Nephron progenitor cell (in vitro differentiated cells): Measurements from ENCODE around the gene CAMTA1.

ENCODE experiments used
- DNase-seq: peaks from one replicate; pipeline ENCODE4 v3.0.0; 2021
- H3K27ac Mint-ChIP-seq: 2 replicates; pipeline ENCODE4 v1.8.0; 2021; ENCODE audit warnings: mild to moderate bottlenecking, moderate library complexity, mixed read lengths
- H3K27me3 Mint-ChIP-seq: 2 replicates; pipeline ENCODE4 v1.8.0; 2021; ENCODE audit warnings: mild to moderate bottlenecking, low read depth, mixed read lengths; ENCODE audit not compliant: poor library complexity
- H3K36me3 Mint-ChIP-seq: 2 replicates; pipeline ENCODE4 v1.8.0; 2021; ENCODE audit warnings: low read depth, mixed read lengths
- H3K4me1 Mint-ChIP-seq: 2 replicates; pipeline ENCODE4 v1.8.0; 2021; ENCODE audit warnings: mixed read lengths
- H3K4me3 Mint-ChIP-seq: 2 replicates; pipeline ENCODE4 v1.8.0; 2021; ENCODE audit warnings: mild to moderate bottlenecking, moderate library complexity, mixed read lengths
- H3K9me3 Mint-ChIP-seq: 2 replicates; pipeline ENCODE4 v1.8.0; 2021; ENCODE audit warnings: mild to moderate bottlenecking, moderate library complexity, mixed read lengths
- TF ChIP-seq, protein P1 (sequence below): fragments of 200-600 bp; sonication (generic); IDR thresholded peaks from 2 replicates; pipeline ENCODE4 v1.5.0; 2021; ENCODE audit warnings: antibody characterized with exemption

CAMTA1 gene

DNA sequence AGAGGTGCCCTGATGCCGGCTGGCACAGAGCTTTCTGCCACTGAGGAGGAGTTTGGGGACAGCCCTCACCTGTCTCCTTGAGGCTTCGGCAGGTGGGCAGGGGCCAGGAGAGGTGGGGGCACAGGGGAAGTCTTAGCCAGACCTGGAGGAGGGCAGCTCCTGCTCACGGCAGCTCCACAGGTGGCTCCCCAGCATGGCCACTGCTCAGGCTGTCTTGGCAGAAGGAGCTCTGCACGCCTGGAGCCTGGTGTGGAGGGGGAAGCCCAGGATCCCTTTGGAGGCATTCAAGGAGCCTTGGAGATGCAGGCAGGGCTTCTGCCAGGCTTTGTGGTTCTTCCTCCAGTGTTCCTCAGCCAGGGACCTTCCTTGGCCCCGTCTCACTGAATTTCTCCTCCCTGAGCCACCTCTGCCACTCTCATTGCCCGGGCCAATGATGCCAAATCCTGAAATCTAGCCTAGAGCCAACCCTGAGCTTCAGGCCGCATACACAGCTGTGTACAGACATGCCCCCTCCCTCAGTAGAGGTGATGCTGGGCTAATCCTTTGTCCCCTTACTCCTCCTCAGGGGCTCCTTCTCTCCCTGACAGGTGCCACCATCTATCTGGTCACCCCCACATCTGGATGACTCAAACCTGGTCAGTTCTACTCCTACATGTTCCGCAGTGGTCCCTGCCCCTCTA lies 734.1 kb downstream of the CAMTA1 start:
- Mint-ChIP-seq H3K27me3 (peaks cover 23% of the 10 kb centered on the region), H3K36me3 (no peaks in the 10 kb centered on the region), H3K27ac (no peak overlapping the region), H3K4me1 (peaks cover 13% of the 10 kb centered on the region), H3K9me3 (no peaks in the 10 kb centered on the region), H3K4me3 (no peak overlapping the region)
- TF ChIP-seq, protein P1, sequence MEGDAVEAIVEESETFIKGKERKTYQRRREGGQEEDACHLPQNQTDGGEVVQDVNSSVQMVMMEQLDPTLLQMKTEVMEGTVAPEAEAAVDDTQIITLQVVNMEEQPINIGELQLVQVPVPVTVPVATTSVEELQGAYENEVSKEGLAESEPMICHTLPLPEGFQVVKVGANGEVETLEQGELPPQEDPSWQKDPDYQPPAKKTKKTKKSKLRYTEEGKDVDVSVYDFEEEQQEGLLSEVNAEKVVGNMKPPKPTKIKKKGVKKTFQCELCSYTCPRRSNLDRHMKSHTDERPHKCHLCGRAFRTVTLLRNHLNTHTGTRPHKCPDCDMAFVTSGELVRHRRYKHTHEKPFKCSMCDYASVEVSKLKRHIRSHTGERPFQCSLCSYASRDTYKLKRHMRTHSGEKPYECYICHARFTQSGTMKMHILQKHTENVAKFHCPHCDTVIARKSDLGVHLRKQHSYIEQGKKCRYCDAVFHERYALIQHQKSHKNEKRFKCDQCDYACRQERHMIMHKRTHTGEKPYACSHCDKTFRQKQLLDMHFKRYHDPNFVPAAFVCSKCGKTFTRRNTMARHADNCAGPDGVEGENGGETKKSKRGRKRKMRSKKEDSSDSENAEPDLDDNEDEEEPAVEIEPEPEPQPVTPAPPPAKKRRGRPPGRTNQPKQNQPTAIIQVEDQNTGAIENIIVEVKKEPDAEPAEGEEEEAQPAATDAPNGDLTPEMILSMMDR: no peak
- DNase-seq: no peak

DNA sequence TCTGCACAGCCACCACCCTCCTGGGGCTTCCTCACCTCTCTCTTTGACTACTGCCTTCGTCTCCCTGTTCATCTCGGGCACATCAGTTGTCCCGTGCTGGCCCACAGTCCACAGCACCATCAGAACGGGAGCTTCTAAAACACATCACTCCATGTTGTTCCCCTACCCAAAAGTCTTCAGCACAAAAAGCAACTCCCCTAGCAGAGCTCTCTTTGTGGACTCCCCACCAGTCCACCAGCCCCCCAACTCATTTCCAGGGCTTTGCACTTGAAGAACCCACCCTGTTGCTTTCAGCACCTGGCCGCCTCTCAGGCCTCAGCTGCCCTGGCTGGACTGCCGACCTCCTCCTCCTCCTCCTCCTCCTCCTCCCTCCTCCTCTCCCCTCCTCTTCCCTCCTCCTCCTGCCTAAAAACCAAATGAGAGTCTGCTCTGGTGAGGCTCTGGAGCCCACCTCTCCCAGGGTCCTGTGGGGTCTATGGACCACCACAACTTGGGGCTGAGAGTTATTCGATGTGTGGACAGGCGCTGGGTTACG lies 734.7 kb downstream of the CAMTA1 start:
- Mint-ChIP-seq H3K36me3 (no peaks in the 10 kb centered on the region), H3K4me1 (peaks cover 19% of the 10 kb centered on the region), H3K4me3 (no peak overlapping the region), H3K27me3 (peaks cover 23% of the 10 kb centered on the region), H3K27ac (no peak overlapping the region), H3K9me3 (no peaks in the 10 kb centered on the region)
- TF ChIP-seq, protein P1: no peak
- no peak for DNase-seq

DNA sequence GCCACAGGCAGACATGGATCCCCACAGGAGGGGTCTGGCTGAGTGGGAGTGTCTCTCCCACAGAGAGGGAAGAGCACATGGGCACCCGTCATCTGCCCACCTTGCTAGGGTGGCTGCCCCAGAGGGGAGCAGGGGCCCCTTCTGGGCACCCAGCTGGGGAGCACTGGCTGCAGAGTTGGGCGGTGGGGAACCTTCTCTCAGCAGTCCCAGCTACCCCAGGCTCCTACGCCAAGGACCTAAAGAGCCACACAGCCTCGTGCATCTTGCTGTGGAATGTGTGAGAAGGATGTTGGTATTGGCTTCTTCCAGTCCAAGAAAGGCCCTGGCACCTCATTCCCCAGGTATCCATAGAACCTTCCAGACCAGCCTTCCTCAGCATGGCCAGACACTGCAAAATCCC lies 735.2 kb downstream of the CAMTA1 start:
- TF ChIP-seq, protein P1: no peak
- H3K9me3 Mint-ChIP-seq: no peaks in the 10 kb centered on the region
- no peak overlapping the region for H3K4me3 Mint-ChIP-seq
- no peak for DNase-seq
- H3K27me3 Mint-ChIP-seq: peaks cover 20% of the 10 kb centered on the region
- no peaks in the 10 kb centered on the region for H3K36me3 Mint-ChIP-seq
- H3K4me1 Mint-ChIP-seq: peaks cover 24% of the 10 kb centered on the region
- no peak overlapping the region for H3K27ac Mint-ChIP-seq

DNA sequence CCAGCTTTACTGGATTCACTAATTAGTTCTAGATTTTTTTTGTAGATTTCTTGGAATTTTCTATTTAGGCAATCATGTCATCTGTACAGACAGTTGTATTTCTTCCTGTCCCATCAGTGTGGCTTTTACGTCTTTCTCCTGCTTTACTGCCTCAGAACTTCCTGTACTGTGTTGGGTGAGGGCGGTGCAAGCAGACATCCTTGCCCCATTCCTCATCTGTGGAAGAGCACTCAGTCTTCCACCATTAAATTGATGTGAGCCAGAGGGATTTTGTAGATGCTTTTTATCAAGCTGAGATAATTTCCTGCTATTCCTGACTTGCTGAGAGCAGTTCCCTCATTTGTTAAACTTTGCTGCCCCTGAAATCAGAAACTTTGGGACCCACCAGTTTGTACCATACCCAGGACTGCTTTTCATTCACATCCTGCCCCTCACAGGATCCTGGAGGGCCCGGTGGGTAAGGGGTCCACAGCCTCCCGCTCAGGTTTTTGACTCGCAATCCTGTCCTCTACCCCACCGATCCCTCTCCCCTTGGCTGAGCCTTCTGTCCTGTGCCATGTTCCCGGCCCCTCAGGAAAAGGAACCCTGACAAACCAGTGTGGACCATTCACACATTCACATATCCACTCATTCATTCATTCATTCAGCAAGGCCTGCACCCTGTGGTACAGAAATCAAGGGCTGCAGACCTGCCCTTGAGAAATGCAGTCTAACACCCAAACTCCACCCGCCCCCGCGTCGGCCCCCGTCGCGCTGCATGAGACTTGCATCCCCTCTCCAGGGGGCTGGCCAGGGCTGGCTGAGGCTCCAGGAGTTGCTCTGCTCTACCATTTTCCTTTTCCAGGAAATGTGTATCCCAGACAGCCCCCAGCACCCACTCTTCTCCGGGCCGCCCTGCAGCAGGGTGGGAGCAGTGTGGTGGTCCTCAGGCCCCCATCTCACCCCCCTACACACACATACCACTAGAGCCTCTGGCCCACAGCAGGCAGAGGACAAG lies 739.4 kb downstream of the CAMTA1 start:
- Mint-ChIP-seq H3K4me3 (no peak overlapping the region), H3K27me3 (peaks cover 10% of the 10 kb centered on the region), H3K36me3 (no peaks in the 10 kb centered on the region), H3K9me3 (no peaks in the 10 kb centered on the region), H3K4me1 (peaks cover 18% of the 10 kb centered on the region), H3K27ac (no peak overlapping the region)
- TF ChIP-seq, protein P1: no peak
- no peak for DNase-seq

DNA sequence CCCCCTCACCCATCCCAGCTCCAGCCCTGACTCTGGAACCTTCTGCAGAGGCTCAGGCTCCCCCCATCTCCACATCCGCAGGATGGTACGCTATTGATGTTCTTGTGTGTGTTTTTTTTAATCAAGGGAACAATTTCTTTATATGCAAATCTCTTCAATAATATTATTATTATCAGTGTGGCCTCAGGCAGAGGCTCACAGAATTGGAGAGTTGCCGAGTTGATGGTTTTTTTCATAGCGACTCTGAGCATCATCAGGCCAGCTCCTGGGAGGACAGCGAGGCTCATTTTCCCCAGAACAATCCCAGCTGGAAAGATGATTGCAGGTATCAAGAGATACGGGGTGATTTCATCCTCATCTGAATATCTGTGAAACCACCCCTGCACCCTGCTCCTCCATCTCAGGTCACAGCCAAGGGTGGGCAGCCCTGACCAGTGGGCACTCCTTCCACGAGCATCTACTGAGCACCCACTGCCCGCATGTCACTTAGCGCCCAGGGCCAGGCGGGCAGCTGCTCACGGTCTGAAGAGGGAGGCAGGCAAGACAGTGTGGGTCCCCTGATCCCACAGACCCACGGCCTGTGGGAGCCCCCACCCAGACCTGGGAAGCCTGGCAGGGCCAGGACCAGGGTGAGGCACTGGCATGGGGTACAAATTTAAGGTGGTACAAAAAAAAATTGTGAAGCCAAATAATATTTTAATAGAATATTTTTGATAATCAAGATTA lies 740.2 kb downstream of the CAMTA1 start:
- H3K27me3 Mint-ChIP-seq: peaks cover 7% of the 10 kb centered on the region
- peaks cover 18% of the 10 kb centered on the region for H3K4me1 Mint-ChIP-seq
- TF ChIP-seq, protein P1: no peak
- H3K27ac Mint-ChIP-seq: no peak overlapping the region
- H3K36me3 Mint-ChIP-seq: no peaks in the 10 kb centered on the region
- no peaks in the 10 kb centered on the region for H3K9me3 Mint-ChIP-seq
- DNase-seq: no peak
- no peak overlapping the region for H3K4me3 Mint-ChIP-seq
